Measurements from ENCODE around the gene MOB3A.

DNA sequence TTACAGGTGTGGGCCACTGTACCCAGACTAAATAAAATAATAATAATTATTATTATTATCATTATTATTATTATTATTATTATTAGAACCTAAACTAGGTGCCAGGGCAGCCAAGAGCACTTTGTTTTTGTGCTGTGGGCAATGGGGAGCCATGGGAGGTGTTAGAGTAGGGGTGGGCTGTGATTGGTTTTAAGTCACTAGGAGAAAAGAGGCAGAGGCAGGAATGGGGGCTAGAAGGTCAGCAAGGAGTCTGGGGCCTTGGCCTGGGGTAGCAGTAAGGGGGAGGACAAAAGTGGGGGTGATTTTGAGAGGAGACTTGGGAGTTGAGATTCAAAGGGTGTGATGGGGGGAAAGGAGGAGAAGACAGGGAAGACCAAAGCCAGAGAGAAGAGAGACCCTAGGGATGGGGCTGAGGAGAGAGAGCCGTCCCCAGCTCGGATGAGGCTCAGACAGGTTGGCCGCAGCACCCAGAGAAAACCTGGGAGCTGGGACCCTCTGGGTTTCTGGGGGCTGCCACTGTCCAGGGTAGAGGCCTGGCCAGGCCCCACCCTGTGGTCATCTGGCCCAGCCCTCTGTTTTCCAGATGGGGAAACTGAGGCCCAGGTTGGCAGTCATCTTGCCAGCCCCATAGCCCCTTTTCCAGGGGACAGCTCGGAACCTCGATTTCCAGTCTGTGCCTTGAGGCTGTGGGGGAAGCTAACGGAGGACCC, 62.9 kb downstream of the MOB3A start:
- TF ChIP-seq, protein P1, sequence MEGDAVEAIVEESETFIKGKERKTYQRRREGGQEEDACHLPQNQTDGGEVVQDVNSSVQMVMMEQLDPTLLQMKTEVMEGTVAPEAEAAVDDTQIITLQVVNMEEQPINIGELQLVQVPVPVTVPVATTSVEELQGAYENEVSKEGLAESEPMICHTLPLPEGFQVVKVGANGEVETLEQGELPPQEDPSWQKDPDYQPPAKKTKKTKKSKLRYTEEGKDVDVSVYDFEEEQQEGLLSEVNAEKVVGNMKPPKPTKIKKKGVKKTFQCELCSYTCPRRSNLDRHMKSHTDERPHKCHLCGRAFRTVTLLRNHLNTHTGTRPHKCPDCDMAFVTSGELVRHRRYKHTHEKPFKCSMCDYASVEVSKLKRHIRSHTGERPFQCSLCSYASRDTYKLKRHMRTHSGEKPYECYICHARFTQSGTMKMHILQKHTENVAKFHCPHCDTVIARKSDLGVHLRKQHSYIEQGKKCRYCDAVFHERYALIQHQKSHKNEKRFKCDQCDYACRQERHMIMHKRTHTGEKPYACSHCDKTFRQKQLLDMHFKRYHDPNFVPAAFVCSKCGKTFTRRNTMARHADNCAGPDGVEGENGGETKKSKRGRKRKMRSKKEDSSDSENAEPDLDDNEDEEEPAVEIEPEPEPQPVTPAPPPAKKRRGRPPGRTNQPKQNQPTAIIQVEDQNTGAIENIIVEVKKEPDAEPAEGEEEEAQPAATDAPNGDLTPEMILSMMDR (IDR thresholded peaks at IDR 0.05; ENCODE audit: low read length): no peak
- TF ChIP-seq EZH2phosphoT487 (IDR thresholded peaks at IDR 0.05; ENCODE audit: low read length) (no peak), EZH2 (optimal IDR thresholded peaks at IDR 0.05; ENCODE audit: low read depth, low read length) (no peak)
